Retina (tissue), 1 donor: ENCODE measurements around the gene ZNF837.

ENCODE experiments used
- DNase-seq: peaks from one replicate; pipeline ENCODE4 v3.0.0-alpha.2; 2016

ZNF837 gene

DNA sequence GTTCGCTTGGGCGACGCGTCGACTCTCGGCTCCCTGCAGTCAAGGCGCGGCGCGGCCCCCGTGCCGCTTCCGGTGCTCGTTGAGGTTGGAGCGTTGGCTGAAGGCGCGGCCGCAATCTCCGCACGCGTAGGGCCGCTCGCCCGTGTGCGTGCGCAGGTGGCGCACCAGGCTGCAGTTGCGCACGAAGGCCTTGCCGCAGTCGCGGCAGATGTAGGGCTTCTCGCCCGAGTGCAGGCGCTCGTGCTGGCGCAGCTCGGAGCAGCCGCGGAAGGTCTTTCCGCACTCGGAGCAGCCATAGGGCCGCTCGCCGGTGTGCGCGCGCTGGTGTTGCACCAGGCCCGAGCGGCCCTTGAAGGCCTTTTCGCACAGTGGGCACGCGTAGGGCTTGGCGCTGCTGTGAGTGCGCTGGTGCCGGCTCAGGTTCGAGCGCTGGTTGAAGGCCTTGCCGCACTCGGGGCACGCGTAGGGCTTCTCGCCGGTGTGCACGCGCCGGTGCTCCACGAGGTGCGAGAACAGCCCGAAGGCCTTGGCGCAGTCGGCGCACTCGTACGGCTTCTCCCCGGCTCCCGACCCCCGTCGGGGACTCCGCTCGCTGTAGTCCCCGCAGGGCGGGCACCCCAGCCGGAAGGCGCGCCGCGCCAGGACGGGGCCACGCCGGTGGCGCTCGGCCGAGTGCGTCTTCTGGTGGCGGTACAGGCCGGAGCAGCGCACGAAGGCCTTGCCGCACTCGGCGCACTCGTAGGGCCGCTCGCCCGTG, 13.0 kb downstream of the ZNF837 start:
- DNase-seq: no peak

DNA sequence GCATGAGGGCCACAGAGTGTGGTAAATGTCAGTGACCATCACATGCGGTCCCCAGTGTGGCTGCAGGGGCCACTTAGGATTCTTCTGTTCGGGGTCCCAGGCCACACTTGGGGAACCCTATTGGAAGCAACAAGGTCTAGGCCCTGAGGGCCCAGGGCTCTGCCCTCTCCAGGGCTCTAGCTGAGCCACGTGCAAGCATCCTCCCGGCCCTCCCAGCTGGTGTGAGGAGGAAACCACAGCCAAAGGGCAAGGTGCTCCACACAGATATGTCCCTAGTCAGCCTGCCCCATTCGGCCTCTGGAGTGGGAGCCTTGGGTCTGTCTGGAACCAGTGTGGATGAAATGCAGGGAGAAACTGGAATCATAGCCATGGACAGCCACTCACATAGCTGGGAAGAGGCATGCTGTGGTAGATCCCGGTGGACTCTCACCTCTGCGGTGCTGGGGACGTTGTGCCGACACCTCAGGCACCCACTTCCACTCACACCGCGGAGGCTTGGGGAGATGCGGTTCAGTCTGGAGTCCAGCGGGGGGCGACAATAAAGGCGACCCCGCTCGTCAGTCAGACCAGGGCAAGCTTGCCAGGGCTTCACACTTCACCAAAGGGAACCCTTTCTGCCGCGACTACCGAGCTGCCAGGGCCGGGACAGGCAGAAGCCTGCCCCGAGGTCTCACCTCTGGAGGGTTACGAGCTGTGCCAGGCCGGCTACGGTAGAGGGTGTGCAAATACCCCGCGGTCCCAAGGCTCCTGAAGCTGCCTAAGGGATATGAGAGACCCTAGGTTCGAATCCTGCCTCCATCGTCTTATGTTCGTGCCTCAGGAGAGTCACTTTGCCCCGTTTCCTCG, 14.0 kb downstream of the ZNF837 start:
- DNase-seq: no peak

DNA sequence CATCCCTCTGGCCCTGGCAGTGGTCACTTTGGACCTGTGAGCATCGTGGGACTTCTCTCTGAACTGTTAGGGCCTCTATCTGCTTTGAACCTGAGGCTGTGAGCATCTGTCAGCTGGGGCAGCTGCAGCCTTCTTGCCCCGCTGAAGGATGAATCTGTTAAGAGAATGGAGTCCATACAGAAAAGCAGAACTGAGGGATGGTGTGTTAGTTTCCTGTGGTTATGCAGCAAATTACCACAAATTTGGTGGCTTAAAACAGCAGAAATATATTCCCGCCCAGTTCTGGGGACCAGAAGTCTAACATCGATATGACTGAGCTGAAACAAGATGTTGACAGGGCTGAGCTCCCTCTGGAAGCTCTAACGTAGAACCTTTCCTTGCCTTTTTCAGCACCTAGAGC, 16.7 kb downstream of the ZNF837 start:
- no peak for DNase-seq

DNA sequence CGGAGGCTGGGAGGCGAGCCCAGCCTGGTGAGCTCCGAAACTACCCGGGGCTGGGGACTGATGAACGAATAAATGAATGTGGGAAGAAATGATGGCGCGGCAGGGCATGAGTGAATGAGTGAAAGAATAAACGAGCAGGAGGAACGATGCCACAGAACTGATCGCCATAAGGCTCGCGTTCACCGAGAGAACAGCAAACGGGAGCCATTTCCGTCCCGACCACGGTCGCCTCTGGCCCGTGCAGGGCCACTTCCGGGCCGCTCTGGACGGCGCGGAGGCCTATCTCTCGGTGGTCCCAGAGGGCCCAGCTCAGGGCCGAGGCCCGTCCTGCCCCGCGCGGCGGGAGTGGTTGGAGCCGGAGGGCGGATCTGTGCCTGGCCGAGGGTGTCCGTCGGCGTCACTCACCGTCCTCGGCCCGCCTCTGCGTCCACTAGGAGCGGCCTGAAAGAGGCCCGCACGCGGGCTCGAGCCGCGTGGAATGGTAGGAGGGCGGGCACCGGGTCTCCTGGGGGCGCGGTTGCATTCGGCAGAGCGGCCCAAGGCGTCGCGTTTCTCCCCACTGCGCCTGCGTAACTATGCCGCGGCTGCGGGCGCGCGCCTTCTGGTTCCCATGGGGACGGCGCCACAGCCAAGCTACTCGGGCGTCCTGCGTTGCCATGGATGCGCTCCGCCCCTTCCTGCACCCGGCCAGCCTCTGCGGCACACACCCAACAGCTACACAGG, 18.4 kb downstream of the ZNF837 start, which contains the start of gene ZNF497:
ZNF497 (minus strand) TSS at position 480 of the 723 bp plus-strand sequence. CDS start 5,116 bp downstream, outside the sequence.
- DNase-seq: peak; percentile 100

DNA sequence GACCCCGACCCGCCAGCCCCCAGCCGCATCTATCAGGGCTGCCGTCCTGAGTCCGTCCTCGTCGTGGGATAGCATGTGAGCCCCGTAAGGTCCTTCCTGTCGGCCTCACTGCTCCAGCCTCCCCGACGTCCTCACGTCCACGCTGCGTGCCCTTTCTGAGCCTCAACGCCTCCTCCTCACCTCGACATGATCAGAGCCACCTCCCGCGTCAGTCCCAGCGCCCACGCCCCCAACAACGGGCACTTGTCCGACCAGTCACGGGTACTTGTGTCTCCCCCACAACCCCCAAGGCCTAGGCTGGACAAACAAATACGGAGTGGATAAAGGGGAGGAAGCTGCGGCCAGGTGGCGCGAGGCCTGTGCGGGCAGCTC, 18.9 kb downstream of the ZNF837 start:
- DNase-seq: no peak

DNA sequence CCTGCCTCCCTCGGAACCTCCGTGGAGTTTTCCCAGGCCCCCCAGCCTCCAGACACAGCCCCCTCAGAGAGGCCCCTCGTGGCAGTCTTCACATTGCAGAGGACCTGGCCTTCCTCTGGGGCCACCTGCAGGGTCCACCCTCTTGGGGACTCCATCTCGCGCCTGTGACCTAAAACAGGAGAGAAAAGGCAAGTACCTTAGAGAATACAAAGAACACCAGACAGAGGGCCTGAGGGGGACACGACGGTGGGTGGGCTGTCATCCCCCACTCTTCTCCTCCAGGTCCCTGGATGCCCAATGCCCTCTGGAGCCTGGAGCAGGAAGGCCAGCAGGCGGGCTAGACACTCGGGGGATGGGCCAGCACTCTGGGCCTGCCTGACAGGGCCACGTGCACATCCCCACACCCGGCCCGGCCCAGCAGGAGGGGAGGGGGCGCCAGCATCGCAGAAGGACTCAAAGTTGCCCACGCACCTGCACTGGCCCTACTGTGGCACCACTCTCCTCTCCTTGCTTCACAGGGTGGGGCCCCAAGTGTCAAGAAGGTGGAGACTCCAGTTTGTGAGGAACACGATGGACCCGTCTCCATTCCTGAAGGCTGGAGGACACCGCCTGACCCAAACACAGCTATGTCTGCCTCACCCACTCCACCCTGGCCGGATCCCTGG, 23.2 kb downstream of the ZNF837 start:
- no peak for DNase-seq

DNA sequence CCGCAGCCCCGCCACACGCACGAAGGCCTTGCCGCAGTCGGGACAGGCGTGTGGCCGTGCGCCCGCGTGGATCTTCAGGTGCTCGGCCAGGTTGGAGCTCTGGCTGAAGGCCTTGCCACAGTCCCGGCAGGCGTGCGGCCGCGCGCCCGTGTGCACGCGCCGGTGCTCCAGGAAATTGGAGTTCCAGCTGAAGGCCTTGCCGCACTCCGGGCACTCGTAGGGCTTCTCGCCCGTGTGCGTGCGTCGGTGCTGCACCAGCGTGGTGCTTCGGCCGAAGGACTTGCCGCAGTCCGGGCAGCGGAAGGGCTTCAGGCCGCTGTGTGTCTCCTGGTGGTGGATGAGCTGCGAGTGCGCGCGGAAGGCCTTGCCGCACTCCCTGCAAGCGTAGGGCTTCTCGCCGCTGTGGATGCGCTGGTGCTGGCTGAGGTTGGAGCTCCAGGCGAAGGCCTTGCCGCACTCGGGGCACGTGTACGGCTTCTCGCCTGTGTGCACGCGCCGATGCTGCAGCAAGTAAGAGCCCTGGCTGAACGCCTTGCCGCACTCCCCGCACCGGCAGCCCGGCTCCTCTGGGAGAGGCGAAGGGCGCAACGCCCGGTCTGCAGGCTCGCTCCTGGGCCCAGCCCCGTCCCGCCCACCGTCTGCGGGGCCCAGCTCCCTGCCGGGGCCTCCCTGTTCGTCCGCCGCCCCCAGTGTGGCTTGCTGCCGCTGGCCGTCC, 23.9 kb downstream of the ZNF837 start:
- DNase-seq: peak; percentile 52

DNA sequence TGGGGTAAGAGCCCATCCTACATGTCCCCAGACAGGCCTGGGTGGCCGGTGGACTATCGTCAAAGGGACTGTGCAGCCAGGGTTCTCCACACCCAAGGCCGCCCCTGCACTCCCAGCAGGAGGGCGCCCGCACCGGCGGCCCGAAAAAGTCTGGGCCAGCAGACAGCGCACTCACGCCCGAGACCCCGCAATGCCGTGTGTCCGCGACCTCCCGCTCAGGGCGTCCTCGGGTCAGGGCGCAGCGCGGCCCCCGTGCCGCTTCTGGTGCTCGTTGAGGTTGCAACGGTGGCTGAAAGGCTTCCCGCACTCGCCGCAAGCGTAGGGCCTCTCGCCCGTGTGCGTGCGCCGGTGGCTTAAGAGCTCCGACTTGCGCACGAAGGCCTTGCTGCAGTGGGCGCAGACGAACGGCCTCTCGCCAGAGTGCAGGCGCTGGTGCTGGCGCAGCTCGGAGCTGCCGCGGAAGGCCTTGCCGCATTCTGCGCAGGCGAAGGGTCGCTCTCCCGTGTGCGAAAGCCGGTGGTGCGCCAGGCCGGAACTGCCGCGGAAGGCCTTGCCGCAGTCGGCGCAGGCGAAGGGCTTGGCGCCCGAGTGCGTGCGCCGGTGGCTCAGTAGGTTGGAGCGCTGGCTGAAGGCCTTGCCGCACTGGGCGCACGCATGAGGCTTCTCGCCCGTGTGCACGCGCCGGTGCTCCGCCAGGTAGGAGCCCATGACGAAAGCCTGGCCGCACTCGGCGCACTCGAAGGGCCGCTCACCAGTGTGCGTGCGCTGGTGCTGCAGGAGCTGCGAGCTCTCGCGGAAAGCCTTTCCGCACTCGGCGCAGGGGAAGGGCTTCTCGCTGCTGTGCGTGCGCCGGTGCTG, 24.7 kb downstream of the ZNF837 start:
- peak; percentile 62 for DNase-seq

DNA sequence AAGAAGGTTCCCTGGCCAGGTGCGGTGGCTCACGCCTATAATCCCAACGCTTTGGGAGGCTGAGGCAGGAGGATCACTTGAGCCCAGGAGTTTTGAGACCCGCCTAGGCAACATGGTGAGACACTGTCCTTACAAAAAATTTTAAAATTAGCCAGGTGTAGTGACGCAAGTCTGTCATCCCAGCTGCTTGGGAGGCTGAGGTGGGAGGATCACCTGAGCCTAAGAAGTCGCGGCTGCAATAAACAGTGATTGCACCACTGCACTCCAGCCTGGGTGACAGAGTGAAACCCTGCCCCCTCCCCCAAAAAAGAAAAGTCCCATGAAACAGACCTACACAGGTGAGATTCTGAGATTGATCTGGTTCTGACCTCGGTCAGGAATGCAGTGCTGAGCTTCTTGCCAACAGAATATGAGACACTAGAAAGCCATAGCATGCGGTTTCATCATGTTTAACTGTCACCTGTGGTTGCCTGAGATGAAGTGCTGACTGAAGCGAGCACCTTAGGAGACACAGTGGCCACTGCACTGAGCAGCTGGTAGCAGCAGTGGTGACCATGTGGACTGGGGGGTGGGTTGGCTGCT, 25.5 kb downstream of the ZNF837 start:
- DNase-seq: no peak

DNA sequence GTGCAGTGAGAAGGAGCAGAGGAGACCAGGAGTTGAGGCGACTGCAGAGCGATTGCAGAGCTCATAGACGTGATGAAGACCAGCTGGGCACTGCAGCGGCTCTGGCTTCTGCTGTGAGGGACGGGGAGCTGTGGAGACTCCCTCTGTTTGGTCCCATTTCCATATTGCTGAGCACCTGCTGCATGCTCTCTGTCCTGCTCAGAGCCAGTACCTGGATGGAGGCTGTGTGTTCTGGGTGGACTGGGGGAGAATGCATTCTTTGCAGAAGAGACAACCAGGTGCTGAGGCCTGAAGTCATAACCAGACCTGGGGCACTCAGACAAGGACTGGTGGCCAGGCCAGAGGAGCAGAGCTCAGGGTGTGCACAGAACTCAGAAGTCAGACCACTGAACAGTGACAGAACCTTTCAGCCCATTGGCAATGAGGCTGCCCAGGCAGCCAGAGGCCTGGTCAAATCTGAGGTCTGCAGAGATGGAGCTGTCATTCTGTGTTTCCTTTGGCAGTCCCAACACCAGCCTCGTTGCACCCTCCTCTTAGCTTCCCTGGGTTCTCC, 26.3 kb downstream of the ZNF837 start:
- no peak for DNase-seq

DNA sequence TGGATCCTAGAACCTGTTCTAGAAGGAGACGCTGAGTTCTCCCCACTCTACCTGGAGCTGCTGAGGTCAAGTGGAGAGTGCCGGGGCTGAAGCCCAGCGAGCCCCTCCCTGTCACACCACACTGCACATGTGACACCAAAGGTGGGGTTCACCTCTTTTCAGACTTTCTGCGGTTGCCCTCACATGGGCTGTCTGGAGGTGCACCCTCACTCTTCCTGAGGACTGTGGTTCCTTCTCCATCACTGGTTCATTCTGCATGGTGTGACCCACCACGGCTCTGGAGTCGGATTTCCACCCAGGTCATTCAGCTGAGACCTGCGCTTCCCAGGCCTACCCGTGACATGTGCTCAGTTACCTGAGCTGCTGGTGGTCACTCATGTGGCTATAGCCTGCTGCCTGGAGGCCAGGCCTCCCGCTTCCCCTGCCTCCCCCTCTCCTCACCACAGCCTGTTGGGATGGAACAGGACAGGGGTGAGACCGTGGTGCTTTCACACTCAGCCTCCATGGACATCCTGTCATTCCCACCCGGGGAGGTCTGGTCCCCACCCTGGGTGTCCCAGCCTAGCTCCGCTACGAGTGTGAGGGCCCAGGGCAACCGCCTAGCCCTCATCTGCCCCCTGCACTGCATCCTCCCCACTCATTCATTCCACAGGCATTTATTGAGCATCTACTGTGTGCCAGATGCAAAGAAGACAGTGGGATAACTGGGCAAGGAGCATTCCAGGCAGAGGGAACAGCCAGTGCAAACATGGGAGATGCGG, 26.9 kb downstream of the ZNF837 start:
- DNase-seq: no peak

DNA sequence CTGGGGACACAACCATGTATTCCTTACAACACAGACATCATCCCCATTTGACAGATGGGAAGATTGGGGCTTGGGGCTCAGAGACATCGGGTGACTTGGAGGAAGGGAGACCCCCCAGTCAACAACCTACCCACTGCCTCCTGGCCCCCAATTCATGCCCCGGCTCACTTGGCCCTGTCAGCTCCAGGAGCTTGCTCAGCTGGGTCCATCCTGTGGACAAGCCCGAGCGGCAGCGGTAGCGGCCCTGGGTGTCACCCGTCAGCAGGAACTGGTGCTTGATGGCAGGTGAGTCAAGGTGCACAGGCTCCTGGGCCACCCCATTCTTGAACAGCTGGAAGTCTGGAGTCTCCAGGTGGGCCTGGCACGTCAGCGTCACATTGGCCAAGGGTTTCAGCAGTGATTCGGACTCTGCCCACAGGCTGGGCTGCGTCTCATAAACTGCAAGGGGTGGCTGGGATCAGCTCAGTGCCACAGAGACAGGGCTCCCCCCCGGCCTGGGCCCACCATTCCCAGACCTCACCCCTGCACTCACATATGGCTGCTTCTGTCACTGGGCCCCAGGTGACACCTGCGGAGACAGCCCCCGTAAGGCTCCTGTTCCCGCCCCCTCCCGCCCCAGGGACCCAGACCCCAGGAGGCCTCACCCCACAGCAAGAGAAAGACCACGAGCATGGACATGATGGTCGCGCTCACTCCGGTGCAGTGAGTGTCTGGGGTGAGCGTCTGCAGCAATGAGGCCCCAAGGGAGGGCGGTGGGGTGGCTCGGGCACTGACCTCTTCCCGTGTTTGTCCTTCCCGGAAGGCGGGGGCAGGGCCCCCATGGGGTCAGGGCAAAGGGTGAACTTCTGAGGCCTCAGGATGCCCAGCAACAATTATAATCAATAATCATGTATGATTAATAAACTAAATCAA, 27.8 kb downstream of the ZNF837 start, which contains the start of gene A1BG:
A1BG (minus strand) TSS at position 733 of the 912 bp plus-strand sequence; CDS start at position 678, 55 bp downstream.
- DNase-seq: no peak

DNA sequence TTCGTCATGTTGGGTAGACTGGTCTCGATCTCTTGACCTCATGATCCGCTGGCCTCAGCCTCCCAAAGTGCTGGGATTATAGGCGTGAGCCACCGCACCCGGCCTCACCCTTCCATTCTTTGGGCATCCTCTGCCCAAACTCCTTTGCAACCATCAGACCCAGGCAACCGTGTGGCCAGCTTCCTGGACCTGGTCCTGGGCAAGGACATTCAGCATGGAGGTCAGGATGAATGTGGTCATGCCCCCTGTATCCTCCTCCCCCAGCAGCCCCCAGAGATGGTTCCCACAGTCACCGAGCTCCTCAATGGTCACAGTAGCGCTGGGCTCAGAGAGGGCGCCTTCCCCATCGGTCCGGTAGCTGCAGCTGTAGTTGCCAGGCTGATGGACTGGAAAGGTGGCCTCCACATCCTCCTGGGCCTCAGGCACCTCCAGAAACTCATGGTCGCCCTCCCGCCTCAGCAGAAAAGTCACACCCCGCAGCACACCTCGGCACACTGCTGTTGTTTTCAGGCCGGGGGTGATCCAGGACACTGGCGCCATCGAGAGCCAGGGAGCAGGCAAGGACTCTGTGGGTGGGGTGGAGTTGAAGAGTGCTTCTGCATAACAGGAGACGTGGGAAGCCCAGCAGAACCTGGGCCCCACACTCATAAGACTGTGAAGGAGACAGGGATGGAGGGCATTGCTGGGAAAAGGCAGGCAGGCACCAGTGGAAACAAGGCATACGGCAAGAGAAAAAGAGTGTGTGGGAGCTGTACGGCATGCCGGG, 28.7 kb downstream of the ZNF837 start:
- DNase-seq: no peak

DNA sequence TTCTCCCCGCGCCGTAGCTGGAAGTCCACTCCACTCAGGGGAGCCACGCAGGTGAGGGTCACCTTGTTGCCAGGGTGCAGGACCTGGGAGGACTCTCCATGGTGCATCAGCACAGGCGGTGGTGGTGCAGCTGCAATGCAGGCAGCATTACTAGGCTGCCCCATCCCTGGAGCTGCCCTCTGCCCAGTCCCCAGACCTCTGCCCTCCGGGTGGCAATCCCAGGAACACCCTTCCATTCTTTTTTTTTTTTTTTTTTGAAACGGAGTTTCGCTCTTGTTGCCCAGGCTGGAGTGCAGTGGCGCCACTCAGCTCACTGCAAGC, 29.3 kb downstream of the ZNF837 start:
- no peak for DNase-seq

DNA sequence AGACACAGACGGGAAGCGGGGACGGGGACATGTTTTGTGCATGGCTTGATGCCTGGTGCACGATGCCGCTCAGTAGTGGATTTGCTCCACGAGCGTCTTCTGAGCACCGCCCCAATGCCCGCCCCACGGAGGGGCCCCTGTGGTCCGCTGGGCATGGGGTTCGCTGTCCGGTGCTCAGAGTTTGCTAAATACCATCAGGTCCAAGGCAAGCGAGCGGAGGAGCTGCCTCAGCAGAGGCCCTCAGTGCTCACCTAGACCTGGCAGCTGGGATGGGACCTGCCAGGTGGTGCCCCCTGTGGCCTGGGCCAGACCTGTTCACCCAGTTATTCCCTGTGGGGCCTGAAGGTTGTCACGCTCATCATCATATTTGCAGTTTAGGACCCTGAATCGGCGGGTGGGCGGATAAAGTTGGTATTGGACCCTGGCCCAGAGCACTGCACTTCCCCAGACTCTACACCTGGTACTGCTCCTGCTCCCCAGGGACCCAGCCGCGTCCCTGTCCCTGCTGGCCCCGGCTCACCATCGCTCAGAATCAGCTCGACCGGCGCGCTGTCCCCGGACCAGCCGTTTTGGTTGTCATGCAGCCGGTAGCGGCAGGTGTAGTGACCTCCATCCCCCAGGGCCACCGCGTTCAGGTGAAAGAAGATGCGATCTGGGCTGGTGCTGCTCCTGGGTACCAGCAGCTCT, 29.8 kb downstream of the ZNF837 start:
- DNase-seq: no peak

DNA sequence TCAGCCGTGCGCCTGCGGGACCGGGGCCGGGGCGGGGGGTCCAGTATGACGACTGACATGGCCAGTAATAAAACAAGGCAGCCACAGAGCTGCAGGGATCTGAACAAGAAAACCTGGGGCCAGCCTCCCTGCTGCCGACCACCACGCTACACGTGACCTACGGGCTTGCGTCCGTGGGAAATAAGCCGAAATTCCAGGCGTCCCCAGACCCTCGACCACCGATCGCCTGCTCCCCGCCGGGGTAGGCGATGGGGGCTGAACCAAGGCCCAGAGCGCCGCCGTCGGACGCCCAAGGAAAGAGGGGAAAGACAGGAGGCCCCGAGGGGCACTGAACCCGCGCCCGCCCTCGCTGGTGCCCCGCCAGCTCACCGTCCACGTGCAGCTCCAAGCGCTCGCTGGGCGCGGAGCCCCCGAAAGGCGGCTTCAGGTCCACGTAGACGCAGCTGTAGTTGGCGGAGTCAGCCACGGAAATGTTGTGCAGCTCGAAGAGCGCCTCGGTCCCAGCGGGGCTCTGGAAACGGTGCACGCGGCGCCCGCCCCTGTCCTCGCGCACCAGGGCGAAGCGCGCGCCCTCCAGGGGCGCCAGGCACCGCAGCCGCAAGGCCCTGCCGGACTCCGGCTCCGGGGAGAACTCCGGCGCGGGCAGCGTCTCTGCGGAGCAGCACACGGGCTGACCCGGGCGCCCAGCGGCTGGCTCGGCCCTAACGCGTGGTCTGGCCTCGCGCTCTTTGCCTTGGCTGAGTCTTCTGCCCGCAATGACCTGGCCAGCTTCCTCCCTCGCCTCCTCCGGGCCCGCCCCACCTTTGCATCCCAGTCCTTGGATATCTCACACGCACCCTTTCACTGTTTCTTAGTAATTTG, 30.6 kb downstream of the ZNF837 start:
- peak; percentile 78 for DNase-seq
